ENCODE measurements around the gene XXYLT1.

The XXYLT1 gene

DNA sequence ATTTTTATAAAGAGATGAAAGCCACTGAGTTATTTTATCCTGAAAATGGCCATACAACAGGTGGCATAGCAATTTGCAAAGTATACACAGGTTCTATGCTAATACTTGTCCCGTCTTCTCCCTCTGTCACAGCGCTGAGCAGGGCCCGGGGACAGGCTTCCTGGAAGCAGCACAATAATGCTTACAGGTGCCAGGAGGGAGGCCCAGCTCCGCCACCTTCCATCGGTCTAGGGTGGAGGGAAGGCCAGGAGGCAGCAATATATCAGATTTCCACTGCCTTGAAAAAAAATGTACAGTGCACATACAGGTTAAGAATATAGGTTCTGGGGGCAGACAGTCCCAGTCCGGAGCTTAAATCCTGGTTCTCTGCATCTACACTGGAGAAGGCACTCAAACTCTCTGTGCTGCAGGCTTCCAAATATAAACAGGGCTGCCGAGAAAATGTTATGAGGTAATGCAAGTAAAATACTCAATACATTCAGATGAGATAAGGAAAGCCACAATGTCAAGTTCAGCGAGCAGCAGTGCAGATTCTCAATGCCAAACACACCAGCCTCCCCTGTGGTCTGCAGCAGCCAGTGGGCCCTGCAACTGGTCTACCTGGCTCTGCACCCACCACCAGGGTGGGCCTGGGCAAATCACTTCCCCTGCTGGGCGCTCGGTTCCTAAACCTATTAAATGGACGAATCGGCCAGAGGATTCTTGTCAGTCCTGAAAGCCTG lies 189.6 kb downstream of the XXYLT1 start:
- ATAC-seq: no peak
- TF ChIP-seq RARB (CRISPR knock-in tag; IDR thresholded peaks at IDR 0.05): no peak
- no peak for TF ChIP-seq CSDC2 (CRISPR knock-in tag; IDR thresholded peaks at IDR 0.05)
- TF ChIP-seq GLIS3 (CRISPR knock-in tag; IDR thresholded peaks at IDR 0.05): no peak
- no peak for TF ChIP-seq ISL1 (CRISPR knock-in tag; IDR thresholded peaks at IDR 0.05)
- TF ChIP-seq ZFP30 (CRISPR knock-in tag; IDR thresholded peaks at IDR 0.05): no peak
- TF ChIP-seq ARNTL (CRISPR knock-in tag; IDR thresholded peaks at IDR 0.05; ENCODE audit: borderline replicate concordance, low read depth): no peak
- TF ChIP-seq ZNF8 (CRISPR knock-in tag; IDR thresholded peaks at IDR 0.05): no peak
- TF ChIP-seq PPARA (CRISPR knock-in tag; IDR thresholded peaks at IDR 0.05; ENCODE audit: borderline replicate concordance): no peak
- no peak for TF ChIP-seq TCF4 (CRISPR knock-in tag; IDR thresholded peaks at IDR 0.05; ENCODE audit: borderline replicate concordance)
- no peak for TF ChIP-seq POU6F1 (CRISPR knock-in tag; IDR thresholded peaks at IDR 0.05; ENCODE audit: borderline replicate concordance, low read depth)
- TF ChIP-seq TSHZ2 (CRISPR knock-in tag; IDR thresholded peaks at IDR 0.05): no peak
- TF ChIP-seq CREB5 (CRISPR knock-in tag; IDR thresholded peaks at IDR 0.05; ENCODE audit: low read depth): no peak
- TF ChIP-seq, protein P1, sequence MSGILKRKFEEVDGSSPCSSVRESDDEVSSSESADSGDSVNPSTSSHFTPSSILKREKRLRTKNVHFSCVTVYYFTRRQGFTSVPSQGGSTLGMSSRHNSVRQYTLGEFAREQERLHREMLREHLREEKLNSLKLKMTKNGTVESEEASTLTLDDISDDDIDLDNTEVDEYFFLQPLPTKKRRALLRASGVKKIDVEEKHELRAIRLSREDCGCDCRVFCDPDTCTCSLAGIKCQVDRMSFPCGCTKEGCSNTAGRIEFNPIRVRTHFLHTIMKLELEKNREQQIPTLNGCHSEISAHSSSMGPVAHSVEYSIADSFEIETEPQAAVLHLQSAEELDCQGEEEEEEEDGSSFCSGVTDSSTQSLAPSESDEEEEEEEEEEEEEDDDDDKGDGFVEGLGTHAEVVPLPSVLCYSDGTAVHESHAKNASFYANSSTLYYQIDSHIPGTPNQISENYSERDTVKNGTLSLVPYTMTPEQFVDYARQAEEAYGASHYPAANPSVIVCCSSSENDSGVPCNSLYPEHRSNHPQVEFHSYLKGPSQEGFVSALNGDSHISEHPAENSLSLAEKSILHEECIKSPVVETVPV (CRISPR knock-in tag; IDR thresholded peaks at IDR 0.05): no peak
- TF ChIP-seq BACH2 (CRISPR knock-in tag; IDR thresholded peaks at IDR 0.05; ENCODE audit: borderline replicate concordance): no peak
- no peak for TF ChIP-seq TOX (CRISPR knock-in tag; IDR thresholded peaks at IDR 0.05; ENCODE audit: borderline replicate concordance)

DNA sequence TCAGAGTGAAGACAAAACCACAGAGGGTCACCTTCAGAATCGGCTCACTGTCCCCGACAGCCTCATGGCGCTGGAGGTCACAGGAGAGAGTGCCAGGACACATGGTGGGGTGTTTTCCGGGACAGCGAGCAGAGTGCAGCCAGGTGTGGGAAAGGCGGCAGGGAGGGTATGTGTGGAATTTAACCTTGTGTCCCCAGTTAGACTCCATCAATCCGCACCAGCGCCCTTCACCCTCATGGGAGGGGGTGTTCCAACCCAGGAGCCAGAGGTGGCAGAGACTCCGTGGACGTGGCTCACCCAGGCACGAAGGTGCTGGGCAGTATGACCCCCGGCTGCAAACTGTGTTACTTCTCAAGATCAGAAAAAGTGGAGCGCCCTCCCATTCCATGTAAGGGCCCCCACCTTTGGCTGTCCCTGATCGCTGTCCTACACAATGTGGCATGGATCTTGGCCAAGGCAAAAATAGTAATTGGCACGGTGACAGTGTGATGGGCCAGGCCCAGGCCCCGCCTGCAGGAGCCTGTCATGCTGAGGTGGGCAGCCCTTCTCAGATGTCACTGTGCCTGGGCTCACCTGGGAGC lies 190.3 kb downstream of the XXYLT1 start:
- ATAC-seq: no peak
- TF ChIP-seq ISL1 (CRISPR knock-in tag; IDR thresholded peaks at IDR 0.05): no peak
- TF ChIP-seq ZNF8 (CRISPR knock-in tag; IDR thresholded peaks at IDR 0.05): no peak
- TF ChIP-seq PPARA (CRISPR knock-in tag; IDR thresholded peaks at IDR 0.05; ENCODE audit: borderline replicate concordance): no peak
- no peak for TF ChIP-seq BACH2 (CRISPR knock-in tag; IDR thresholded peaks at IDR 0.05; ENCODE audit: borderline replicate concordance)
- TF ChIP-seq ZNF70 (CRISPR knock-in tag; IDR thresholded peaks at IDR 0.05): no peak
- TF ChIP-seq RARB (CRISPR knock-in tag; IDR thresholded peaks at IDR 0.05): no peak
- no peak for TF ChIP-seq CSDC2 (CRISPR knock-in tag; IDR thresholded peaks at IDR 0.05)
- no peak for TF ChIP-seq ESRRG (CRISPR knock-in tag; IDR thresholded peaks at IDR 0.05)
- TF ChIP-seq POU6F1 (CRISPR knock-in tag; IDR thresholded peaks at IDR 0.05; ENCODE audit: borderline replicate concordance, low read depth): no peak
- no peak for TF ChIP-seq OSR1 (CRISPR knock-in tag; IDR thresholded peaks at IDR 0.05)
- TF ChIP-seq CREB5 (CRISPR knock-in tag; IDR thresholded peaks at IDR 0.05; ENCODE audit: low read depth): no peak
- no peak for TF ChIP-seq SNAI2 (CRISPR knock-in tag; IDR thresholded peaks at IDR 0.05)
- TF ChIP-seq ZC3H10 (CRISPR knock-in tag; IDR thresholded peaks at IDR 0.05): no peak
- TF ChIP-seq, protein P1 (CRISPR knock-in tag; IDR thresholded peaks at IDR 0.05): no peak
- TF ChIP-seq ZFP3 (CRISPR knock-in tag; IDR thresholded peaks at IDR 0.05): no peak
- TF ChIP-seq ZNF565 (CRISPR knock-in tag; conservative IDR thresholded peaks at IDR 0.05; ENCODE audit: low read depth): no peak
- TF ChIP-seq ARNTL (CRISPR knock-in tag; IDR thresholded peaks at IDR 0.05; ENCODE audit: borderline replicate concordance, low read depth): no peak
